K562 (cell line): ENCODE data around the gene SLC41A3. TPM values are rescaled to one million over a fixed set of nuclear protein-coding genes. Genes with fewer than 3 reads are reported as not detected.

ENCODE experiments used
- ATAC-seq: fragments of 200-7000 bp; cut with Tn5 transposase; 3 replicates; pipeline ENCODE4 v1.9.1; 2020; ENCODE audit warnings: moderate library complexity
- BruUV-seq: library from RNA; stranded (reverse); fragments of 400-500 nt; replicated peaks from 2 replicates; lab custom pipeline; 2021; lab: Mats Ljungman, UMichigan
- CTCF ChIA-PET: fragments of 300-600 bp; formaldehyde crosslinking; extraction: SDS; loops from one replicate; lab custom pipeline; 2021; ENCODE audit warnings: low intra/inter-chr PET ratio; lab: Yijun Ruan, JAX
- POLR2A ChIA-PET: fragments of 300-600, 350-650 bp; sonication (Branson Sonifier 250); formaldehyde crosslinking; extraction: SDS; loops from one replicate; lab custom pipeline; 2021; ENCODE audit warnings: antibody characterized with exemption, inconsistent platforms; lab: Yijun Ruan, JAX
- DNase-seq, 4 experiments: peaks; one replicate each; pipeline versions ENCODE4 v3.0.0 to v3.0.0-alpha.2; 2011 to 2018; ENCODE audit warnings: low spot score in 3 of 4, mixed read lengths in 3 of 4; ENCODE audit errors: extremely low read depth in 1 of 4
- FAIRE-seq: peaks from 2 replicates; lab custom pipeline; 2011; peaks lifted over from hg19 to GRCh38; lab: Jason Lieb, UNC
- H2AFZ ChIP-seq: 2 replicates; pipeline ENCODE4 v1.6.0; 2011; ENCODE audit warnings: low read depth, low read length, control low read depth, inconsistent platforms
- H3K27ac ChIP-seq: fragments of 200-600 bp; 3 replicates; pipeline ENCODE4 v1.8.0; 2011; ENCODE audit warnings: low read depth, mild to moderate bottlenecking, control low read depth, inconsistent platforms, low read length, moderate library complexity, mixed read lengths; ENCODE audit errors: extremely low read depth
- H3K27me3 ChIP-seq, 2 experiments: fragments of 300-600 bp in 1 of 2; 2 replicates in 1 of 2; 3 replicates in 1 of 2; pipeline versions ENCODE4 v1.6.0 to v1.8.0; 2011; ENCODE audit warnings: inconsistent platforms in 2 of 2, low read length in 2 of 2, mild to moderate bottlenecking in 1 of 2, mixed read lengths in 1 of 2, moderate library complexity in 1 of 2; ENCODE audit not compliant: control insufficient read depth in 2 of 2, insufficient read depth in 2 of 2
- H3K36me3 ChIP-seq: fragments of 300-600 bp; 3 replicates; pipeline ENCODE4 v1.8.0; 2011; ENCODE audit warnings: mild to moderate bottlenecking, low read length, inconsistent platforms; ENCODE audit not compliant: control insufficient read depth, insufficient read depth
- H3K4me1 ChIP-seq, 2 experiments: fragments of 200-600 bp in 1 of 2; replicated peaks in 1 of 2; 2 replicates in 1 of 2; 3 replicates in 1 of 2; pipeline versions ENCODE4 v1.5.1 to v1.8.0; 2011; ENCODE audit warnings: inconsistent platforms in 2 of 2, low read length in 2 of 2, mild to moderate bottlenecking in 1 of 2, mixed read lengths in 1 of 2, moderate library complexity in 1 of 2; ENCODE audit not compliant: control insufficient read depth in 2 of 2, insufficient read depth in 2 of 2
- H3K4me2 ChIP-seq: 2 replicates; pipeline ENCODE4 v1.6.1; 2011; ENCODE audit warnings: low read length, control low read depth, inconsistent platforms, mixed read lengths; ENCODE audit not compliant: insufficient read depth
- H3K4me3 ChIP-seq: fragments of 200-600 bp; sonication (generic), shearing (Covaris generic); 2 replicates; pipeline ENCODE4 v1.5.1; 2016; ENCODE audit warnings: control low read depth, inconsistent platforms
- H3K79me2 ChIP-seq: fragments of 200-600 bp; 3 replicates; pipeline ENCODE4 v1.8.0; 2011; ENCODE audit warnings: low read length, inconsistent platforms; ENCODE audit not compliant: control insufficient read depth, insufficient read depth
- H3K9ac ChIP-seq, 2 experiments: 2 replicates each; pipeline versions ENCODE4 v1.6.0 to v1.6.1; 2011; ENCODE audit warnings: low read depth in 2 of 2, low read length in 2 of 2, control low read depth in 1 of 2, inconsistent platforms in 1 of 2, mild to moderate bottlenecking in 1 of 2, mixed read lengths in 1 of 2; ENCODE audit not compliant: insufficient read depth in 1 of 2
- H3K9me1 ChIP-seq: one replicate; pipeline ENCODE4 v1.6.0; 2011; ENCODE audit warnings: inconsistent platforms, mild to moderate bottlenecking, low read length, moderate library complexity; ENCODE audit not compliant: control insufficient read depth, insufficient read depth
- H3K9me3 ChIP-seq: replicated peaks from 2 replicates; pipeline ENCODE4 v1.5.1; 2011; ENCODE audit warnings: low read depth, low read length, inconsistent platforms; ENCODE audit not compliant: control insufficient read depth, insufficient read depth
- H4K20me1 ChIP-seq: replicated peaks from 2 replicates; pipeline ENCODE4 v1.6.1; 2011; ENCODE audit warnings: low read length, inconsistent platforms, mixed read lengths; ENCODE audit not compliant: control insufficient read depth, insufficient read depth
- ATF7 ChIP-seq: fragments of 450-650 bp; IDR thresholded peaks from 2 replicates; pipeline ENCODE4 v1.7.1; 2014; ENCODE audit warnings: mild to moderate bottlenecking, moderate library complexity
- BMI1 ChIP-seq: fragments of 150-350 bp; IDR thresholded peaks from 2 replicates; pipeline ENCODE4 v1.6.1; 2014; ENCODE audit warnings: low read length
- EGR1 ChIP-seq: fragments of 450-650 bp; conservative IDR thresholded peaks from 2 replicates; pipeline ENCODE4 v1.6.1; 2017; ENCODE audit warnings: mild to moderate bottlenecking
- NR3C1 ChIP-seq: sonication (generic); formaldehyde crosslinking; IDR thresholded peaks from 2 replicates; pipeline ENCODE4 v1.8.1; 2022; ENCODE audit warnings: missing genetic modification reagents
- STAG1 ChIP-seq: sonication (generic); formaldehyde crosslinking; IDR thresholded peaks from 2 replicates; pipeline ENCODE4 v1.5.0; 2020; ENCODE audit warnings: missing genetic modification reagents, borderline replicate concordance
- STAT5B ChIP-seq: fragments of 250-450 bp; sonication (Bioruptor Pico); IDR thresholded peaks from 2 replicates; pipeline ENCODE4 v1.8.0; 2021; ENCODE audit warnings: mild to moderate bottlenecking, inconsistent platforms
- ZFPM2 ChIP-seq: fragments of 250-450 bp; sonication (Bioruptor Pico); IDR thresholded peaks from 2 replicates; pipeline ENCODE4 v1.5.1; 2022; ENCODE audit warnings: mild to moderate bottlenecking
- ZNF124 ChIP-seq: sonication (generic); formaldehyde crosslinking; IDR thresholded peaks from 2 replicates; pipeline ENCODE4 v1.8.1; 2022; ENCODE audit warnings: missing genetic modification reagents
- WGBS: fragments of 100-300 bp; shearing (Covaris generic); methylation state at CpG from one replicate; pipeline ENCODE4 v1.1.6; 2016; ENCODE audit warnings: low coverage, mixed read lengths; ENCODE audit not compliant: insufficient coverage; ENCODE audit errors: missing lambda C conversion rate; 5-methylcytosine and 5-hydroxymethylcytosine counted together
- in situ Hi-C: fragments of 300-500 bp; cut with MboI; formaldehyde crosslinking; loops from 4 replicates; pipeline ENCODE4 v1.15.0; 2018; ENCODE audit warnings: inconsistent platforms, mixed read lengths
- intact Hi-C: fragments of 100-400 bp; cut with micrococcal nuclease; formaldehyde crosslinking; loops from 2 replicates; pipeline ENCODE4 v1.14.2; 2022
- polyA plus RNA-seq, 8 experiments: library from polyadenylated mRNA; depleted of rRNA in 4 of 8; stranded (reverse) in 5 of 8; unstranded in 3 of 8; fragments of >200 nt; fragmentation: Nextera tagmentation in 2 of 8; fragmentation: Illumina TruSeq in 1 of 8; extraction: Ambion mirVana in 2 of 8; extraction: Trizol in 1 of 8; gene quantifications; 2 replicates each; pipeline versions ENCODE4 v1.2.1 to v1.2.3, GENCODE V29; 2011 to 2014; ENCODE audit warnings: inconsistent platforms in 1 of 8, missing spikeins in 1 of 8
- total RNA-seq, 7 experiments: library from RNA; depleted of rRNA in 6 of 7; stranded (reverse); fragments of >200 nt in 6 of 7; fragmentation: Illumina TruSeq in 2 of 7; extraction: Trizol in 2 of 7; gene quantifications; 2 replicates each; pipeline versions ENCODE4 v1.2.1 to v1.2.3, GENCODE V29; 2011 to 2021; ENCODE audit warnings: low replicate concordance in 1 of 7
- TF ChIP-seq, protein P1 (sequence below): sonication (generic); formaldehyde crosslinking; IDR thresholded peaks from 2 replicates; pipeline ENCODE4 v1.8.0; 2022; ENCODE audit warnings: missing genetic modification reagents, mild to moderate bottlenecking, moderate library complexity, borderline replicate concordance

Gene SLC41A3
- total and polyA plus RNA-seq, 9 of the 15 experiments (the other 6 are each of a cell fraction or from before 2014, with no cell fraction given), result 4.1 to 20.7 (median 11.2) TPM

DNA sequence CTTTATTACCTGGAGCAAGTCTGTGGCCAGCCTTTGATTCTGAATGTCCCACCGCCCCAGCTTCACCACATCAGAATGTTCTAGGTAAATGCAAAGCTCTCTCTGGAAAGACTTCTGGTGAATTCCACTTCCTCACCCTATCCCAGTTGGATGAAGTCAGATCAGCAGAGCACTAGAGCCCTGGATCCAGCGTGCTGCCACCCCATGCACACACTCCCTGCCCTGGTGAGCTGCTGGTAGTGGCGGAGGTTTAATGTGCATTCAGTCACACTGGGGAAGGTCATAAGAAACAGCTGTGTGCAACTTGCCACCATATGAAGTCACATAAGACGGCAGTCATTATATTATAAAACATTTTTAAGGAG is 16.3 kb upstream of the SLC41A3 start:
- no peak for ATAC-seq
- H3K79me2 ChIP-seq, result no peaks in the 10 kb centered on the region
- WGBS, result 6% methylated on average over 3 of the region's 4 CpGs
- no TSS peak for BruUV-seq
- H3K4me2 ChIP-seq, result no peak overlapping the region
- TF ChIP-seq STAT5B (CRISPR knock-in tag) (no peak), BMI1 (no peak), ZFPM2 (CRISPR knock-in tag) (no peak), NR3C1 (CRISPR knock-in tag) (no peak), ZNF124 (CRISPR knock-in tag) (no peak), EGR1 (no peak), STAG1 (CRISPR knock-in tag) (no peak), ATF7 (no peak)
- TF ChIP-seq, protein P1, sequence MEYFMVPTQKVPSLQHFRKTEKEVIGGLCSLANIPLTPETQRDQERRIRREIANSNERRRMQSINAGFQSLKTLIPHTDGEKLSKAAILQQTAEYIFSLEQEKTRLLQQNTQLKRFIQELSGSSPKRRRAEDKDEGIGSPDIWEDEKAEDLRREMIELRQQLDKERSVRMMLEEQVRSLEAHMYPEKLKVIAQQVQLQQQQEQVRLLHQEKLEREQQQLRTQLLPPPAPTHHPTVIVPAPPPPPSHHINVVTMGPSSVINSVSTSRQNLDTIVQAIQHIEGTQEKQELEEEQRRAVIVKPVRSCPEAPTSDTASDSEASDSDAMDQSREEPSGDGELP (CRISPR knock-in tag), result no peak
- no peak for FAIRE-seq
- peaks cover 0 to 26% of the 10 kb centered on the region in 2 experiments; a peak in 4 of 5 replicates for H3K27me3 ChIP-seq
- no peaks in the 10 kb centered on the region for H3K9me1 ChIP-seq
- no peaks in the 10 kb centered on the region for H4K20me1 ChIP-seq
- H3K4me3 ChIP-seq, result no peak overlapping the region
- H2AFZ ChIP-seq, result no peak overlapping the region
- intact Hi-C loops, result no loop called here
- H3K4me1 ChIP-seq, result peaks cover 0 to 3% of the 10 kb centered on the region in 2 experiments; a peak in 2 of 5 replicates
- no peak overlapping the region for H3K27ac ChIP-seq
- H3K9ac ChIP-seq, result no peak overlapping the region
- POLR2A ChIA-PET, result no interaction called here
- H3K36me3 ChIP-seq, result no peaks in the 10 kb centered on the region
- no peak for DNase-seq
- no peaks in the 10 kb centered on the region for H3K9me3 ChIP-seq
- CTCF ChIA-PET, result no interaction called here
- in situ Hi-C loops, result no loop called here
